ENCODE data around the gene ACTL10.

Gene ACTL10

DNA sequence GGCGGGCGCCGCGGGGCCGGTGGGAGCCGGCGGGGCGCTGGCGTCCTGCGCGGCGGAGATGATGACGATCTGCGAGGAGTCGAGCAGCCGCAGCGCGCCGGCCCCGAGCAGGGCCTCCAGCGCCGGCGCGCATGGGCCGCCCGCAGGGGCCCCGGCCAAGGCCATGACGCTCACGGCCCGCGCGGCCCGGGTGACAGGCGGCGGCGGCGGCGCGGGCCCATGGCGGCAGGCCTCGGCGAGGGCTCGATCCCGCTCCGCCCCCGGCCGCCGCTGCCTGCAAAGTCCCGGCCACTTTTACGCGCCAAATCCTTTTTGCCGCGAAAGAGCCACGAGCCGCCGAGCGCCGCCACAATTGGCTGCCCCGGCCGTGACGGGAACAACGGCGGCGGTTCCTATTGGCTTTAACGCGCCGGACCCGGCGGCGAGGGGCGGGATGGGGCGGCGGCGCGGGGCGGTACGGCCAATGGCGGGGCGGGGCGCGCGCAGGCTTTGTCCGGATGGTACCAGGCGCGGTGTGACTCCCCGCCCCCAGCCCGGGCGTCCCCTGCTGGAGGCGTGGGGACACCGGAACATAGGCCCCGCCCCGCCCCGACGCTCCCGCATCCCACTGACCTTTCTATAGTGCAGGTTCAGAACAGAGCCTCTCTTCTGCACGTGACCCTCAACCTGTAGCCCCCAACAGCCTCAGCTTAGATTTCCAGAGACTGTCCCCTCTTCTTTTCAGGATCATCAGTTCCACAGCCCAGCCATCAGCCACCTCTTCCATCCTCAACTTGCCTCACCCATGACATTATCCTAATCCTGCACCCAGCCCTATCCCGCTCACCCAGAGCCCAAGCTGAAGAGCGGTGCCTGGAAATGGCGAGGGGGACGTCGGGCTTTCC lies 19.6 kb downstream of the ACTL10 start, which contains the start of gene E2F1:
Gene E2F1, minus strand, starts transcription at position 286 of the 884 bp plus-strand sequence. Its CDS starts 121 bp downstream, at position 165.
- TF ChIP-seq CTCF (IDR thresholded peaks at IDR 0.05; ENCODE audit: insufficient read depth, missing control alignments): peak; percentile 9
- FAIRE-seq: no peak
- DNase-seq (ENCODE audit: insufficient read length, low spot score): peak; percentile 89

- no peak for TF ChIP-seq CTCF (IDR thresholded peaks at IDR 0.05; ENCODE audit: insufficient read depth, missing control alignments)
- no peak for FAIRE-seq
Measured at GRCh38 chr20:33686984-33687366, 20.2 kb downstream of the ACTL10 start.

GRCh38 chr20:33687370-33687915 lies 20.7 kb downstream of the ACTL10 start:
- FAIRE-seq: no peak
- no peak for DNase-seq (ENCODE audit: insufficient read length, low spot score)
- TF ChIP-seq CTCF (IDR thresholded peaks at IDR 0.05; ENCODE audit: insufficient read depth, missing control alignments): no peak

More at GRCh38 chr20:33686984-33687366, 20.2 kb downstream of the ACTL10 start:
- DNase-seq (ENCODE audit: insufficient read length, low spot score): no peak

- DNase-seq (ENCODE audit: insufficient read length, low spot score) (no peak), FAIRE-seq (no peak)
- TF ChIP-seq CTCF (IDR thresholded peaks at IDR 0.05; ENCODE audit: insufficient read depth, missing control alignments): no peak
Measured at GRCh38 chr20:33687993-33688937, 21.5 kb downstream of the ACTL10 start.

- FAIRE-seq (no peak), DNase-seq (ENCODE audit: insufficient read length, low spot score) (no peak)
- no peak for TF ChIP-seq CTCF (IDR thresholded peaks at IDR 0.05; ENCODE audit: insufficient read depth, missing control alignments)
Measured at GRCh38 chr20:33688938-33689424, 22.2 kb downstream of the ACTL10 start.

- no peak for TF ChIP-seq CTCF (IDR thresholded peaks at IDR 0.05; ENCODE audit: insufficient read depth, missing control alignments)
- no peak for DNase-seq (ENCODE audit: insufficient read length, low spot score)
- FAIRE-seq: no peak
Measured at GRCh38 chr20:33689493-33689892, 22.8 kb downstream of the ACTL10 start.

All from D721Med (cell line).